Activated CD4-positive, alpha-beta T cell treated with anti-CD3 and anti-CD28 coated beads, Interleukin-2, amount 50 U/mL, for 1 hour (primary cell): ENCODE results near the gene ABRAXAS1.

Experiments
- DNase-seq: peaks from one replicate; pipeline ENCODE4 v3.0.0-alpha.2; 2020

Gene ABRAXAS1

GRCh38 chr4:83449009-83449408, 35.9 kb downstream of the ABRAXAS1 start:
- DNase-seq, result no peak

- no peak for DNase-seq
Measured at GRCh38 chr4:83440899-83441298, 44.0 kb downstream of the ABRAXAS1 start.

- no peak for DNase-seq
Measured at GRCh38 chr4:83440148-83440814, 44.6 kb downstream of the ABRAXAS1 start.

- no peak for DNase-seq
Measured at GRCh38 chr4:83438719-83439118, 46.2 kb downstream of the ABRAXAS1 start.

- no peak for DNase-seq
Measured at GRCh38 chr4:83436680-83437079, 48.2 kb downstream of the ABRAXAS1 start.

DNA sequence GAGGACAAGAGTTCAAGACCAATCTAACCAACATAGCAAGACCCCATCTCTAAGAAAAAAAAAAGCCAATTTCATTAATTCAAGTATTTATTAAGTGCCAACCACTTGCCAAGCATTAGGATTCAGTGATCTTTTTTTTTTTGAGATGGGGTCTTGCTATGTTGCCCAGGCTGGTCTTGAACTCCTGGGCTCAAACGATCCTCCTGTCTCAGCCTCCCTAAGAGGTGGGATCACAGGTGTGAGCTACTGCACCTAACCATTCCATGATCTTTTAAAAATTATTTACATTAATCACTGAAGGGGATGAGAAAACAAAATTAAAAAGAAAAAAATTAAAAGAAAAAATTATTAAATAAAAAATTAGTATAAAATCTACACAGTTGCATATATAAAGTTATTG, 53.7 kb downstream of the ABRAXAS1 start:
- DNase-seq, result no peak

DNA sequence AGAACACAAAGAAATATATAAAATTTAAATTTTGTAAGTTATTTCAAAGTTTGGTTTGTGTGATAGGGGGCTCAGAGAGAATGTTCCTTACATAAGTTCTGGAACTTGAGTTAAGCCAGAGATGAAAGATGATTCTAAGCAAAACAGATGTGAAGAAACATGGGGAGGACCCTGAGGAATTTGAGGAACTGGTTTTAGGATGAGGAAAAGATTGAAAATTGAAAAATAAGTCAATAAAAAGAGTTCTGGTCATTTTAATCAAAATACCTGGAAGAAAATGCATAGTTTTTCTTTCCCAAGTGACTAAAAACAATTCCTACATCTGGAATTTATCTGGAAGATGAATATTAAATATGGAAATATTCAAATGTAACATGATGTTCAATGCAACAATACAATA, 66.7 kb downstream of the ABRAXAS1 start:
- DNase-seq, result no peak

DNA sequence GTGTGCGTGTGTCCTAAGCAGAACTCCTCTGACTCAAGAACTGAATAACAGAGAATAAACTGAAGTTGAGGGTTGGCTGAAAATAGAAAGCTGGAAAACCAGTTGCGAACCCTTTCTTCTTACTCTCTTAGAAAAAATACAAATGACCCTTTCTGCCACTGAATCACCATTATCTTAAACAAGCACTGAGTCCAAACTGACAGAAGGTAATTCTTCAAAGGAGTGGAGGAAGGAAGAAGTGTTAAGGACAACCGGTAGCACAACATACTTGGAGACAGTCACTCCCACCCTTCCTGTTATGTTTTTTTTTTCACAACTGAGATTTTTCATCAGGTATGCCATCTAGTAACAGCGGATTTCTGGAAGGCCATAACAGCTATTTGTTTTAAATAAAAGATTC, 67.3 kb downstream of the ABRAXAS1 start:
- no peak for DNase-seq

DNA sequence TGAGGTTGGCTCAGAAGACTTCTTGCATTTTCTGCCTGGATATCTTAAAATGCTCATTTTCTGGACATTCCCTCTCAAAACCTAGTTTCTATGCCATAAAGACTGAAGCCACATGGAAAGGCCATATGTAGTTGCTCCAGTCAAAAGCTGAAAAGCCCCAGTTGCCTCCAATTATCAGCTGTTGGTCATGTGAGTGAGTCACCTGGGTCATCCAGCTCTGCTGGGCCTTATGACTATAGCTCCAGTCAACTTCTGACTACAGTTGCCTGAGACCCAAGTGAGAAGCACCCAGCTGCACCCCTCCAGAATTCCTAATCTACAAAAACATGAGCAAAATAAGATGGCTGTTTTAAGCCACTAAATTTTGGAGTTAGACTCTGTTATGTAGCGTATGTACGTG, 71.2 kb downstream of the ABRAXAS1 start:
- DNase-seq, result no peak
